ENCODE data around the gene SDR39U1.

The SDR39U1 gene

DNA sequence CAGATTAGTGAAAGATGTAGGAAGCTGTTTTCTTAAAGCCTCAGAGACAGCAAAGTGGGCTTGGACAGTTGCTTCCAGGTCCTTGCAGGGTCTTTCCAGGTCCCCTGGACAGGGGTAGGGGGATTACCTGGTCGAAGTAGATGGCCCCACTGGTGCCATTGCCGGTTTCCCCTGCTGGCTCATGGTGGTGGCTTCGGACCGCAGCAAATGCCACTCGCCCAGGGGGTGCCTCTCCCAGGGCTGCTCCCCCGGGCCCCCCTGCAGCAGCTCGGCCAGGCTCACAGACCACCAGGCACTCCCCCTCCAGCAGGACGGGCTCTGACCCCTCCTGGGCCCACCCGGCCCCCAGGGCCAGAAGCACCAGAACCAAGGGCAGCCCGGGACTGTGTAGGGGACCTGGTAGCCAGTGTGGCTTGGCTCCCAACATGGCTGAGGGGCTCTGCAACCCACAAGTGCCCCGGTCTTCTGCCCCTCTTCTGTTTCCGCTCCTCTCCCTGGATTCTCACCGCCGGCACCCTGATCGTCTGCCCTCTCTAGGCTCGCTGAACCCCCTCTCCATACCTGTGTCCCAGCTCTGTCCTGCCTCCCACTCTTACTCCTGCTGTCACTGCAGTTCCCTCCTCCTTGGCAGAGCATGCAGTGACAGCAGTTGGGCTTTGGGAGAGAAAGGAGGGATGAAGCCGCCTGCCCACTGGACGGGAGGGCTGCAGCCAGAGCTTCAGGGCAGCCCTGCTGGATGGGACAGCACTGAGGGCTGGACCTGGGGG, 13.8 kb downstream of the SDR39U1 start:
- no peak for DNase-seq

DNA sequence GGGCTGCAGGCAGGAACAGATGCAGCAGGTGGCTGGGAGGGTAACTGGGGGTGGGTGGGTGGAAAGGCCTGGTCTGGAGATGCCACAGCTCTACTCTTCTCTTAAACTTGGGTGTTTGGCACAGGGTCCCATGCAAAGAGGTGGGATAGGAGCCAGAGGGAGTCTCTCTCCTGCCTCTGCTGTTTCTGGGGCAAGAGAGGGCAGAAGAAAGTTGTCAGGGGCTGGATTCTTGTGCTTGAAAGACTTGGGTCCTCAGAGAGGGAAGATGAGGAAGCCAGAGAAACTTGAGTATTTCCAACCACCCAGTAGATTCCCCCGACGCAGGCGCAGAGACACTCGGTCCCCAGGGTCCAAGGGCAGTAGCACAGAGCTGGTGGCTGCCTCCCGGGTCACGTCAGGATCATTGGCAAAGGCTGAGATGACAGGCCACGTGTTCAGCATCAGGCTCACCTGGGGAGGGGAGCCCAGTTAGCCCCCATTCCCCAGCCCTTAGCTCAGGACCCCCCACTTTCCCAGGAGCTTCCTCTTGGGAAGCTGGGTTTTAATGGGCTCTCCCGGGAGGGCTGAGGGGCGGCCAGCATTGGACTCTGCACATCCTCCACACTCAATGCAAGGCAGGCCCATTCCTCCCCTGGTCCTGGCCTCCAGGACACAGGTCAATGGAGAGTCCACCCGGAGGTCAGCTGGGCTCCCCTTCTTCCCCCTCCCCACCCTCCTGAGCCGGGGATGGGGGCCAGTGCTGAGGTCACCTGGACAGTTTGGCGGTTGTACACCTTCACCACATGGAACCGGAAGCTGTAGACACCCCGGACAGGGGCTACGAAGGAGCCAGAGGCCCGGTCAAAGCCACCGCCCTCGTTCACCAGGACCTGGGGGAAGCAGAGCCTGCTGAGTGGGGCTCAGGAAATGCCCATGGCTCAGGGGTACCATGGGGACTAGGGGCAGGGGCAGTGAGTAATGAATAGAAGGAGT, 14.8 kb downstream of the SDR39U1 start:
- no peak for DNase-seq

DNA sequence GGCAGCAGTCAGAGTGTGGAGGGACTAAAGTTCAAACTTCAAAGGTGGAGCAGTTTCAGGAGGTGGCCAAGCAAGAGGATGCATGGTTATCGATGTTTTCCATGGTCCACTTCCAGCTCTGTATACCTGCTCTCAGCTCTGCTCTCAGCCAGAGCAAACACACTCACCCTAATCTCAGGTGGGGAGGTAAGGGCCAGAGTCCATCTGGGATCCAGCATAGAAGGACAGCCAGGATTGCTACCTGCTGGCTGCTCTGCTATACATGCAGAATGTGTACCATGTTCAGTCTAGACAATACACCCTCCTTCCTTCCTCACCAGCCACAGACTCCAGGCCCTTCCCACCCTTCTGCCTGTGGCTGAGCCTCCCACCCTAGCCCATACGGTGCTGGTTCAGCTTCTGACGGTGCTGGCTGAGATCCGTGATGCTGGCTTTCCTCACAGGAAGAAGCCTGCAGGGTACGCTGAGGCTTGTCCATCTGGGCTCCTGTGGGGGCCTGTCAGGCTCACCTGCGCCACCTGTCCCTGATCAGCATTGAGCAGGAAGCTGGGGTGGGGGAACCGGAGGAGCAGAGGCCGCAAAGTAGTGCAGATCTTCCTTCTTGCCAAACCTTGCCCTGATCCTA, 15.6 kb downstream of the SDR39U1 start:
- peak; percentile 4 to 52 for DNase-seq

DNA sequence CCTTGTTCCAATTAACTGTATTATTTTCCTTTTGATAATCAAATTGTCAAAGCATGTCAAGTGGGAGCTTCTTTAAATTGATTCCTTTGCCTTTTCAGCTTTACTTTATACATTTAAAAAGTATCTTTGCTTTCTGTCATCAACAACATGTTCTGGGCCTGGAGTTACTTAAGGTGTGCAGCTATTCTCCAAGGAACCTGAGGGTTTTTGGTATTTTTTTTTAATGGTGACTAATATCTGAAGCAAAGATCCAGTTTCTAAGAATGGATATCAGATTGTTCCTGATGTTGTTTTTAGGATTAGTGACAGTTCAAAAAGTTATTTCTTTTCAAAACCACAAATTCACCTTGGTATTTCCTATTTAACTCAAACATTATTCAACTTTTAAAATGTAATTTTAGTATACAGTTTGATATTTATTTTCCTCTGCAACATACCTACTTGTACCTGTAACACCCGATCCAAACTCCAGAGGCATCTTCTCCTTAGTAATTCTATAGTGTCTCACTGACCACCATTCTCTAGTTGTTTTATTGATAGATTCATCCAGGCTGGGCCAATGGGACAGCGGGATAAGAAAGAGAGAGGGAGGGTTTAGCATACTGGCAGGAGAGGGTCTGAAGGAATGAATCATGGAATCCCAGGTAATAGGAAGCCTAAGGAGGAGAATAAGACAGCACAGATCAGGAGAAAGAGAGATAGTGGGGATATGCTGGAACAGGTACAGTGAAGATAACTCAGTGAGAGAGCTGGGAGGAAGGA, 16.2 kb downstream of the SDR39U1 start:
- DNase-seq, result no peak

DNA sequence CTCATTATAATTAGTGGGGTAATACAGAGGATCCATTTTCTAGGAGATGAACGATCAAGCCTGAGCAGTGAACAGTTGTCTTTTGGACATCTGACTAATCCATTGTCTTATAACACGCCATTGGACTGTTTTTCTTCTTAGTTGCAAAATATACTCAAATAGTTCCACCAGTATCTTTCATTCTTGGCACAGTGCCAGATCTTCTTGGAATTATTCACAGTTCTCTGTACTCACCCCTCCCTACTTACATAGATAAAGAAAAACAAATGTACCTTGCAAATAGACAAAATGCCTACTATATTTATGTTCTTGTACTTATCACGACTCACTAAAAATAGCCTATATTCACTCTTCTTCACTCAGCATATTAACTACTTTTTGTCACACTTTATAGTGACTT, 16.9 kb downstream of the SDR39U1 start:
- no peak for DNase-seq

DNA sequence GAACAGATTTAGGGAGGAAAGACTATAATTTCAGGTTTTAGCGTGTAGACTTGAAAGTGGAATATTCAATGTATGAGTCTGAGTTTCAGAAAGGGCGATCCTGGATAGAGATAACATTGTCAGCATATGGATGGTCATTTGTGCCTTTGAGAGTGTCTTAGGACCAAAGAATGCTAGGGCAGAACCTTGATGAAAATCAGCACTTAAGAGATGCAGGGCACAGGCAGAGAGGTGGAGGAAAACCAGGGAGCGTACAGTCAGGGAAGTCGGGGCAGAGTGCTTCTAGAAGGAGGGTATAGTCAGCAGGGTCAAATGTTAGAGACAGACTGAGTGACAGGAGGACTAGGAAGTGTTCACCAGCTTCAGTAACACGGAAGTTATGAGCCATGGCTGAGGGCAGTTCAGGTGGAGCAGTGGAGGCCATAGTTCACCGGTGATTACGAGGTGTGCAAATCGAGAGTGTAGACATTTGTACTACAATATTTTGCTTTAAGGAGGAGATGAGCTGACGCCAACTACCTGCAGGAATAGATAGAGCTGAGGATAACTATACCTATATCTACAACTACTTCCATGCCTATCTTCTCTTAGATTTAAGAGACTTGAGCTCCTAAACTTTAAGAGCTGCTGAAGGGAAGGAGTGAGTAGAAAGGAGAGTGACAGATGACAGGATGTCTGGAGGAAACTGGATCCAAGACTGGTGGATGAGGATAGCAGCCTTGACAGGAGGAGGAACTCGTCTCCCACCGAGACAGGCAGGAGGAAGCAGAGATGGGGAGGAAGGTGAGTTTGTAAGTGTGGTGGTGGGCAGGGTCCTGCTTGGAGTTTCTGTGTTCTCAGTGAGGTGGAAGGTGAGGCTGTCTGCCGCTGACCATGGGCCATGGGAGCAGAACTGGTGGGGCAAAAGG, 19.6 kb downstream of the SDR39U1 start:
- no peak for DNase-seq

DNA sequence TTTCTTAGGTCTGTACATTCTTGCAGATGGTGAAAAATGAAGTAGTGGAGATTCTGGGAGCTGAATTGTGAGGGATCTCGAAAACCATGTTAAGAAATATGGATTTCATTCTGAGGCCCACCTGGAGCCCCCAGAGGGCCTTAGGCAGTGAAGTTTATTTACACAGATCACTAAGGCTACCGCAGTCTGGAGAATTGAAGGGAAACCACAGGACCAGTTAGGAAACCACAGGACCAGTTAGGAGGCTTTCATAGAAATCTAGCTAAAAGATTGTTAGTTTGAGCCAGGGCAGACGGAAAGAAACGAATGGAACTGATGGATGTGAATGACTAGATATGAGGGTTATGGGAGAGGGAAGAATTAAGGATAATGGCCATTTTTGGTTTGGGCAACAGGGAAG, 20.3 kb downstream of the SDR39U1 start:
- no peak for DNase-seq

DNA sequence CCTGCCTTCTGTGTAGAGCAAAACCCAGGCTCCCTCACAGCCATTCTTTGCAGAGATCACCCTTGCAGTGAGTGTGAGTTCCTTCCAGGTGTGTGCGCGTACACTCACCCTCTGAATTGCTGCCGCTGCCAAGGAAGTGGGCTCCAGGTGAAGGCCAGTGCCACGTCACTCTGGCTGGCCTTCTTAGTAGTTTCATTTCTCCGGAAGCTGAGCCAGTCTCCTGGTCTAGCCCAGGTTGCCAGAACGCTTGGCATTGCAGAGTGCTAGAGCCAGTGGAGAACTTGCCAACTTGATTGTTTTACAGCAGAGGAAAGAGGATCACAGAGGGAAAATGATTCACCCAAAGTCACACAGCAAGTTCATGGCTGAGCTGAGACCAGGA, 24.1 kb downstream of the SDR39U1 start:
- no peak for DNase-seq

DNA sequence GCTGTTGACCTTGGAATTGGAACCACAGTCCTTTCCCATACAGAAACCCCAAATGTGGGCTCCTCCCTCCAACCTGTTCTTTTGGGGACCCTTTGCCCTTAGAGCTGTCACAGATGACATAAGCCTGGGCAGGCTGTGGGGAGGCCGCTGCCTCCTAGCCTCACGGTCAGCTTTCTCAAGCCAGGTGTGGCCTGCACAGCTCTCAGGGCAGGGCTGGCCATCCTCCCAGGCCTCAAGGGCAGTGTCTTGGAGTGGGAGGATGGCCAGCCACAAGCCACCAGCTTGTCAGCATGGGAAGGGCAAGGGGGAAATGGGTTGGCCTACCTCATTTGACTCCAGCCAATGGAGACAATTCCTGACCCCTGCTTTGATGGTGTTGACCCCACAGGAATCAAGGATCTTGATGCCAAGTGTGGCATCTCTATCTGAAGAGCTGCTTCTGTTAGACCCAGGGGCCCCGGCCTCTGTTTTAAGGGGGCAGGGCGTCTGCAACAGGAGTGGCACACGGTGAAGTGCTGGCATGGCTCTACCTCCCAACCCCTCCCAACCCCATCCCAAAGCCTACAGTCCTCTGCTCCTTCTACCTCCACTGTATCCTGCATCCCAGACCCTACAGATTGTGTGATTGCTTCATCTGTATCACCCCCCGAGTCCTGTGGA, 24.6 kb downstream of the SDR39U1 start:
- DNase-seq, result no peak

DNA sequence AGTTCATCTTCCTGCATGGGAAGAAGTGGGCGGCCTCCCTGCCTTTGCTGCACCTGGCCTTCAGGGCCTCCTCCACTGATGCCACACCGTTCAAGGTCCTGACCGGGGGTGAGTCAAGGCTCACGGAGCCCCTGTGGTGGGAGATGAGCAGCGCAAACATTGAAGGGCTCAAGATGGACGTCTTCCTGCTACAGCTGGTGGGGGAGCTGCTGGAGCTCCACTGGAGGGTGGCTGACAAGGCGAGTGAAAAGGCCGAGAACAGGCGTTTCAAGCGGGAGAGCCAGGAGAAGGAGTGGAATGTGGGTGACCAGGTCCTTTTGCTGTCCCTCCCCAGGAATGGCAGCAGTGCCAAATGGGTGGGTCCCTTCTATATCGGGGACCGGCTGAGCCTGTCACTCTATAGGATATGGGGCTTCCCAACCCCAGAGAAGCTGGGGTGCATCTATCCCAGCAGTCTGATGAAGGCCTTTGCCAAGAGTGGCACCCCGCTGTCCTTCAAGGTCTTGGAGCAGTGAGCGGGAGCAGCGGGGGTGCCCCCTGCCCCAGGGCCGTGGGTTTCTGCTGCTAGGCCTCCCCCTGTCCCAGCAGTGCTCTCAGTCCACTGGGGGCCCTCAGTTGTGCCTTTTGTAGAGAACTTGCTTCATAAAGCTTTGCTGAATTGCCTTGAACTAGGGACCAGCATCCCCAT, 25.5 kb downstream of the SDR39U1 start:
- DNase-seq, result no peak

DNA sequence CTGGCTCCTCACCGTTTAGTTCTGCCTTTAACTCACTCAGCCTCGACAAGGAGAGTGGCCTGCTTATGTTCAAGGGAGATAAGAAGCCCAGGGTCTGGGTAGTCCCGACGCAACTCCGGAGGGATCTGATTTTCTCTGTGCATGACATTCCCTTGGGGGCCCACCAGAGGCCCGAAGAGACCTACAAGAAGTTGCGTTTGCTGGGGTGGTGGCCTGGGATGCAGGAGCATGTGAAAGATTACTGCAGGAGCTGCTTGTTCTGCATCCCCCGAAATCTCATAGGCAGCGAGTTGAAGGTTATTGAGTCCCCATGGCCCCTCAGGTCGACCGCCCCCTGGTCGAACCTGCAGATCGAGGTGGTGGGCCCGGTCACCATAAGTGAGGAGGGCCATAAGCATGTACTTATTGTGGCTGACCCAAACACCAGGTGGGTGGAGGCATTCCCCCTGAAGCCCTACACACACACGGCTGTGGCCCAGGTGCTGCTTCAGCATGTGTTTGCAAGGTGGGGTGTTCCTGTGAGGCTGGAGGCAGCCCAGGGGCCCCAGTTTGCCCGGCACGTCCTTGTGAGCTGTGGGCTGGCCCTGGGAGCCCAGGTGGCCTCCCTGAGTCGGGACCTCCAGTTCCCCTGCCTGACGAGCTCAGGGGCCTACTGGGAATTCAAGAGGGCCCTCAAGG, 26.2 kb downstream of the SDR39U1 start:
- DNase-seq, result no peak

DNA sequence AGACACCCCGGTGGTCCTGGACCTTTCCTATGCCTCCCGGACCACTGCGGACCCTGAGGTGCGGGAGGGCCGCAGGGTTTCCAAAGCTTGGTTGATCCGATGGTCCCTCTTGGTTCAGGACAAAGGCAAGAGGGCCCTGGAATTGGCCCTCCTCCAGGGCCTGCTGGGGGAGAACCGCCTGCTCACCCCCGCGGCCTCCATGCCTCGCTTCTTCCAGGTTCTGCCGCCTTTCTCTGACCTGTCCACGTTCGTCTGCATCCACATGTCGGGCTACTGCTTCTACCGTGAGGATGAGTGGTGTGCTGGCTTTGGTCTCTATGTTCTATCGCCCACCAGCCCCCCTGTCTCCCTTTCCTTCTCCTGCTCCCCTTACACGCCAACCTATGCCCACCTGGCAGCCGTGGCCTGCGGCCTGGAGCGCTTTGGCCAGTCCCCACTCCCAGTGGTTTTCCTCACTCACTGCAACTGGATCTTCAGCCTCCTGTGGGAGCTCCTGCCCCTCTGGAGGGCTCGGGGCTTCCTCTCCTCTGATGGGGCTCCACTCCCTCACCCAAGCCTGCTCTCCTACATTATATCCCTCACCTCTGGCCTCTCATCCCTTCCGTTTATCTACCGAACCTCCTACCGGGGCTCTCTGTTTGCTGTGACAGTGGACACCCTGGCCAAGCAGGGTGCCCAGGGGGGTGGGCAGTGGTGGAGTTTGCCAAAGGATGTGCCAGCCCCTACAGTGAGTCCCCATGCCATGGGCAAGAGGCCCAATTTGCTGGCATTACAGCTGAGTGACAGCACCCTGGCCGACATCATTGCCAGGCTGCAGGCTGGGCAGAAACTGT, 26.9 kb downstream of the SDR39U1 start:
- no peak for DNase-seq

DNA sequence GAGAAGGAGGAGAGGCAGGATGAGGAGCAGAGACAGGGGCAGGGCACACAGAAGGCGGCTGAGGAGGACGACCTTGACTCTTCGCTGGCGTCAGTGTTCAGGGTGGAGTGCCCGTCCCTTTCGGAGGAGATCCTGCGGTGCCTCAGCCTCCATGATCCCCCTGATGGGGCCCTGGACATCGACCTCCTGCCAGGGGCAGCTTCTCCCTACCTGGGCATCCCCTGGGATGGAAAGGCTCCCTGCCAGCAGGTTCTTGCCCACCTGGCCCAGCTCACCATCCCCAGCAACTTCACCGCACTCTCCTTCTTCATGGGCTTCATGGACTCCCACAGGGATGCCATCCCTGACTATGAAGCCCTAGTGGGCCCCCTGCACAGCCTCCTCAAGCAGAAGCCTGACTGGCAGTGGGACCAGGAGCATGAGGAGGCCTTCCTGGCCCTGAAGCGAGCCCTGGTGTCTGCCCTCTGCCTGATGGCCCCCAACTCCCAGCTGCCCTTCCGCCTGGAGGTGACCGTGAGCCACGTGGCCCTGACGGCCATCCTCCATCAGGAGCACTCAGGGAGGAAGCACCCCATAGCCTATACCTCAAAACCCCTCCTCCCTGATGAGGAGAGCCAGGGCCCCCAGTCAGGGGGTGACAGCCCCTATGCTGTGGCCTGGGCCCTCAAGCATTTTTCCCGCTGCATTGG, 27.7 kb downstream of the SDR39U1 start:
- no peak for DNase-seq

DNA sequence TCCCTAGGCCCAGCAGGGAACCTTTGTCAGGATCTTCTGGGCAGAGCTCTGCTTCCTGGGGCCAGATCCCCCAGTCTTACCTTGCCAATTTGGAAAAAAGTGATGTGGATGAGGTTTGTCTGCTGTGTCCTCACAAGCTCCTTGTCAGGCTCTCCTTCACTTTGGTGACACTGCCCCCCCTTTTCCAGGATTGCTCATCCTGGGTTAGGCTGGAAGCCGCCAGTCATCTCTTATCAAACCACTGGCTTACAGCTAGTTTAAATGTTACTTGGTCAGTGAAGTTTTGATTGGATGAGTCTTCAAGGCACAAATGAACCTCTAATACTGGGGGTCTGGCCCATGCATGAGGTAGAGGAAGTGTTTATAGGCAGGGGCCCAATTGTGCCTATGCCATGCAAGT, 28.5 kb downstream of the SDR39U1 start:
- DNase-seq, result no peak

DNA sequence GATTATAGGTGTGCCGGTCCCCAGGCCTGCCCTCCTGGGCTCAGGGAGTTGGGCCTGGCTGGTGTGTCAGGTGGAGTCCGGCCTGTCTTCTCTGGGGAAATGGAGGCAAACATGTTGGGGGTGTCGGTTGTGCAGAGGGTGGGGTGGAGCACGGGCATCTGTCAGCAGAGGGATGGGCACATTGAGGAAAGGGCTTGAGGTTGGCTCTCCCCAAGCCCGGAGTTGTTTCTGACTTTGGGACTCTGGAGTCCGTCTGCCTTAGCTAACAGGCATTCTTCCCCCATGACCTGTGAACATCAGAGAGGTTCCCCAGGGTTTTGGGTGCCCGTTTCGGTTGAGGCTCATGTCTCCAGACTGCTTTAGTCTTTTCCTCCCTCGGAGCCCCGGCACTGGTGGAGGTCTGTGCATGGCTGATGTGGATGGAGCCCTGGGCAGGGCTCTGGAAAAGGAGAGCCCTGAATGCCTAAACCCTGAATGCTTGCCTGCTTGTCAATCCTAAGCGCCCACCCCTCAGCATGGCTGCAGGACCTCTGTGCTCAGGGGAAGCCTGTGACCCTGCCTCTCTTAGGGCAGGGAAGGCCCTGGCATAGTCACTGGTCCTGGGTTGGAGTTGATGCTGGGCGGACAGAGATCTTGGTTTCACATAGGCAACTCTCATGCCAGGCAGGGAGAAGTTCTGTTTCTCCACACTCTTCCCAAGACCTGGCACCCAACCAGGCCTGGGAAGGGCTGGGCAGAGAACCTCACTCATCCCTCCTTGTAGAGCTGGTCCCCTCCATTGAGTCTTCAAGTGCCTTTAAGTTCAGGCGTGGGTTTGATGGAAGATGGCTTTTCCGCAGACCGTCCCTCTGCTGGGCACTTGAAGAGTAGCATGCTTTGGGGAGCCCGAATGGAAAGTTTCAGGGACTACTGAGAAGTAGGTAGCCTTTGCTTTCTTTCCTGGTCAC, 30.9 kb downstream of the SDR39U1 start:
- DNase-seq, result peak; percentile 21 to 58

DNA sequence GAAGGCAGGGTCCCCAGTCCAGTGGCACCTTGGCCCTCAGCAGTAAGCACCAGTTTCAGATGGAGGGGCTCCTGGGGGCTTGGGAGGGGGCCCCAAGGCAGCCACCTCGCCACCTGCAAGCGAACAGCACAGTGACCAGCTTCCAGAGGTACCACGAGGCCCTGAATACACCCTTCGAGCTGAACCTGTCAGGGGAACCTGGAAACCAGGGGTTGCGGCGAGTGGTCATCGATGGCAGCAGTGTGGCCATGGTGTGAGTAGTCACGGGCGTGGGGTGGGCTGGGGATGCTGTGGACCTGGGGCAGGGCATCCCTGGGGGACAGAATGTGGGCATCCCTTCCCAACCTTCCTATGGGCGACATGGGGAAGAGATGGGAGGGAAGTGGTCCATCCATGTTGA, 32.6 kb downstream of the SDR39U1 start:
- no peak for DNase-seq

DNA sequence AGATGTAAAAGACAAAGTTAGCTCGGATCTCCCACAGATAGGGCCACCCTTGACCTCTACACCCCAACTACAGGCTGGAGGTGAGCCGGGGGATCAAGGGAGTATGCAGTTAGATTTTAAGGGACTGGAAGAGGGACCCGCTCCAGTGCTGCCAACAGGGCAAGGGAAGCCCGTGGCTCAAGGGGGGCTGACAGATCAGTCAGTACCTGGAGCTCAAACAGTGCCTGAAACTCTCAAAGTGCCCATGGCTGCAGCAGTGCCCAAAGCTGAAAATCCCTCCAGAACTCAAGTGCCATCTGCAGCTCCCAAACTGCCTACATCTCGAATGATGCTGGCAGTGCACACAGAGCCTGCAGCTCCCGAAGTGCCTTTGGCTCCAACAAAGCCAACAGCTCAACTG, 33.4 kb downstream of the SDR39U1 start:
- no peak for DNase-seq
